HCT116 (cell line): ENCODE measurements around the gene FAM83G.

ENCODE experiments used
- EGR1 ChIP-seq: IDR thresholded peaks from 2 replicates; pipeline ENCODE4 v1.6.1; 2012; ENCODE audit warnings: low read depth
- ELF1 ChIP-seq: IDR thresholded peaks from 2 replicates; pipeline ENCODE4 v1.6.1; 2012; ENCODE audit warnings: low read depth, borderline replicate concordance
- EZH2 ChIP-seq: fragments of 200-600 bp; sonication (generic); IDR thresholded peaks from 2 replicates; pipeline ENCODE4 v1.6.1; 2017; ENCODE audit warnings: antibody characterized with exemption, mixed run types
- JUND ChIP-seq: IDR thresholded peaks from 2 replicates; pipeline ENCODE4 v1.6.1; 2012
- POLR2AphosphoS5 ChIP-seq: IDR thresholded peaks from 2 replicates; pipeline ENCODE4 v1.6.1; 2011; ENCODE audit warnings: mild to moderate bottlenecking, low read depth, low read length, moderate library complexity
- SIN3A ChIP-seq: IDR thresholded peaks from 2 replicates; pipeline ENCODE4 v1.6.1; 2012; ENCODE audit warnings: low read depth
- YY1 ChIP-seq: IDR thresholded peaks from 2 replicates; pipeline ENCODE4 v1.6.1; 2011; ENCODE audit warnings: low read length, low read depth, moderate library complexity, mild to moderate bottlenecking; ENCODE audit not compliant: insufficient replicate concordance; ENCODE audit errors: extremely low read depth
- ZNF274 ChIP-seq: fragments of 200-500 bp; sonication (Bioruptor generic); IDR thresholded peaks from 2 replicates; pipeline ENCODE4 v1.6.1; 2014; ENCODE audit warnings: mild to moderate bottlenecking, low read depth, low read length, inconsistent platforms
- TF ChIP-seq, protein P1 (sequence below), 3 experiments: fragments of 200-600 bp in 1 of 3; sonication (generic) in 1 of 3; IDR thresholded peaks in 2 of 3; conservative IDR thresholded peaks in 1 of 3; 2 replicates each; pipeline ENCODE4 v1.5.1; 2012 to 2017; ENCODE audit warnings: low read depth in 2 of 3, low read length in 2 of 3, antibody characterized with exemption in 1 of 3, borderline replicate concordance in 1 of 3, control low read depth in 1 of 3, mild to moderate bottlenecking in 1 of 3, mixed read lengths in 1 of 3, mixed run types in 1 of 3, moderate library complexity in 1 of 3; ENCODE audit not compliant: insufficient read depth in 1 of 3

DNA sequence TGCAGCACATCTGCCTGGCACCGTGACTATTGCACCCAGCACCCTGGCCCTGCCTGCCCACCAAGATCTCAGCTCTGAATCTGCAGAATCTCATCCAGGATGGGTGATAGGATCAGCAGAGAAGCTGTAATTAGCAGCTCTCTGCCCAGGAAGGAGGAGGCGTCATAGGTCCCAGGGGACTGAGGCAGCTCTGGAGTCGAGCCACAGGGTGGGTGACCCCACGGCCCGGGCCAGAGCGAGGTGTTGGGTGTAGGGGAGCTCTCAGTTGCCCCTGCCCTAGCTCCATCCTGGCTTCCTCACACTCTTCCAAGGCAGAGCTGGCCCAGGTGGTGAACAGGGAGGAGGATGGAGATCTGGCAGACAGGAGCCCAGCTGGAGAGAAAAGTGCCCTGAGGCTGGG lies 18.2 kb upstream of the FAM83G start:
- TF ChIP-seq JUND (no peak), YY1 (no peak), EZH2 (no peak), EGR1 (no peak), SIN3A (no peak), ELF1 (no peak), POLR2AphosphoS5 (no peak), ZNF274 (no peak)
- TF ChIP-seq, protein P1, sequence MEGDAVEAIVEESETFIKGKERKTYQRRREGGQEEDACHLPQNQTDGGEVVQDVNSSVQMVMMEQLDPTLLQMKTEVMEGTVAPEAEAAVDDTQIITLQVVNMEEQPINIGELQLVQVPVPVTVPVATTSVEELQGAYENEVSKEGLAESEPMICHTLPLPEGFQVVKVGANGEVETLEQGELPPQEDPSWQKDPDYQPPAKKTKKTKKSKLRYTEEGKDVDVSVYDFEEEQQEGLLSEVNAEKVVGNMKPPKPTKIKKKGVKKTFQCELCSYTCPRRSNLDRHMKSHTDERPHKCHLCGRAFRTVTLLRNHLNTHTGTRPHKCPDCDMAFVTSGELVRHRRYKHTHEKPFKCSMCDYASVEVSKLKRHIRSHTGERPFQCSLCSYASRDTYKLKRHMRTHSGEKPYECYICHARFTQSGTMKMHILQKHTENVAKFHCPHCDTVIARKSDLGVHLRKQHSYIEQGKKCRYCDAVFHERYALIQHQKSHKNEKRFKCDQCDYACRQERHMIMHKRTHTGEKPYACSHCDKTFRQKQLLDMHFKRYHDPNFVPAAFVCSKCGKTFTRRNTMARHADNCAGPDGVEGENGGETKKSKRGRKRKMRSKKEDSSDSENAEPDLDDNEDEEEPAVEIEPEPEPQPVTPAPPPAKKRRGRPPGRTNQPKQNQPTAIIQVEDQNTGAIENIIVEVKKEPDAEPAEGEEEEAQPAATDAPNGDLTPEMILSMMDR (IDR thresholded peaks at IDR 0.05 in 2 of 3, conservative IDR thresholded peaks at IDR 0.05 in 1 of 3; ENCODE audit: borderline replicate concordance in 1 of 3, insufficient read depth in 1 of 3, low read depth in 2 of 3, low read length in 2 of 3) = no peak
